Measurements from ENCODE around the gene AGPAT4. TPM values are rescaled to one million over a fixed set of nuclear protein-coding genes. Genes with fewer than 3 reads are reported as not detected.

The AGPAT4 gene
- total RNA-seq, 1 experiment from 2014 or later, result 0.07 TPM

GRCh38 chr6:161191671-161192070 is 82.2 kb downstream of the AGPAT4 start:
- H3K79me2 ChIP-seq (ENCODE audit: low read depth), result no peaks in the 10 kb centered on the region
- peaks cover 25% of the 10 kb centered on the region; the same call in 1 of the 2 replicates for H3K27me3 ChIP-seq (ENCODE audit: insufficient read depth, low read depth)
- CTCF ChIA-PET, result no interaction called here
- TF ChIP-seq EZH2 (IDR thresholded peaks at IDR 0.05; ENCODE audit: low read depth) (no peak), CTCF (conservative IDR thresholded peaks at IDR 0.05) (no peak)
- no peak overlapping the region for H3K4me2 ChIP-seq
- no peak overlapping the region for H3K4me3 ChIP-seq
- no TSS peak for BruUV-seq (replicated peaks)
- H3K9me3 ChIP-seq (ENCODE audit: insufficient read depth, low read depth), result no peaks in the 10 kb centered on the region
- no peaks in the 10 kb centered on the region for H3K36me3 ChIP-seq (ENCODE audit: low read depth)
- no peaks in the 10 kb centered on the region for H3K4me1 ChIP-seq (replicated peaks; ENCODE audit: insufficient read depth)
- no peaks in the 10 kb centered on the region; the same call in 1 of the 2 replicates for H3K9me2 ChIP-seq (ENCODE audit: insufficient read depth)
- intact Hi-C loops (cut with micrococcal nuclease; ENCODE audit: unreplicated experiment), result no loop called here
- H3F3A ChIP-seq (ENCODE audit: insufficient read depth, low read depth), result no peaks in the 10 kb centered on the region
- no peaks in the 10 kb centered on the region for H4K20me1 ChIP-seq (ENCODE audit: insufficient read depth)
- POLR2A ChIA-PET (ENCODE audit: unreplicated experiment), result no interaction called here
- H2AFZ ChIP-seq, result no peak overlapping the region
- no peak for DNase-seq
- H3K27ac ChIP-seq, result no peak overlapping the region

GRCh38 chr6:161191007-161191406 is 82.9 kb downstream of the AGPAT4 start:
- no peak for DNase-seq
- intact Hi-C loops (cut with micrococcal nuclease; ENCODE audit: unreplicated experiment), result no loop called here
- Histone ChIP-seq H3F3A (ENCODE audit: insufficient read depth, low read depth) (no peaks in the 10 kb centered on the region), H4K20me1 (ENCODE audit: insufficient read depth) (no peaks in the 10 kb centered on the region), H3K4me1 (replicated peaks; ENCODE audit: insufficient read depth) (no peaks in the 10 kb centered on the region), H3K9me3 (ENCODE audit: insufficient read depth, low read depth) (no peaks in the 10 kb centered on the region), H3K27ac (no peak overlapping the region), H3K4me2 (no peak overlapping the region), H2AFZ (no peak overlapping the region), H3K36me3 (ENCODE audit: low read depth) (no peaks in the 10 kb centered on the region), H3K4me3 (no peak overlapping the region), H3K27me3 (ENCODE audit: insufficient read depth, low read depth) (peaks cover 26% of the 10 kb centered on the region; the same call in 1 of the 2 replicates), H3K9me2 (ENCODE audit: insufficient read depth) (no peaks in the 10 kb centered on the region; the same call in 1 of the 2 replicates), H3K79me2 (ENCODE audit: low read depth) (no peaks in the 10 kb centered on the region)
- ChIA-PET POLR2A (ENCODE audit: unreplicated experiment) (no interaction called here), CTCF (no interaction called here)
- no TSS peak for BruUV-seq (replicated peaks)
- no peak for TF ChIP-seq EZH2 (IDR thresholded peaks at IDR 0.05; ENCODE audit: low read depth)
- TF ChIP-seq CTCF (conservative IDR thresholded peaks at IDR 0.05), result no peak

GRCh38 chr6:161189891-161190290 is 84.0 kb downstream of the AGPAT4 start:
- no peaks in the 10 kb centered on the region for H4K20me1 ChIP-seq (ENCODE audit: insufficient read depth)
- H3K79me2 ChIP-seq (ENCODE audit: low read depth), result no peaks in the 10 kb centered on the region
- H3K4me3 ChIP-seq, result no peak overlapping the region
- DNase-seq, result no peak
- no peaks in the 10 kb centered on the region for H3F3A ChIP-seq (ENCODE audit: insufficient read depth, low read depth)
- H3K4me2 ChIP-seq, result no peak overlapping the region
- no peak overlapping the region for H2AFZ ChIP-seq
- H3K27ac ChIP-seq, result no peak overlapping the region
- BruUV-seq (replicated peaks), result no TSS peak
- no peaks in the 10 kb centered on the region; the same call in 1 of the 2 replicates for H3K9me2 ChIP-seq (ENCODE audit: insufficient read depth)
- H3K36me3 ChIP-seq (ENCODE audit: low read depth), result no peaks in the 10 kb centered on the region
- CTCF ChIA-PET, result no interaction called here
- TF ChIP-seq CTCF (conservative IDR thresholded peaks at IDR 0.05) (no peak), EZH2 (IDR thresholded peaks at IDR 0.05; ENCODE audit: low read depth) (no peak)
- H3K4me1 ChIP-seq (replicated peaks; ENCODE audit: insufficient read depth), result no peaks in the 10 kb centered on the region
- no peaks in the 10 kb centered on the region for H3K9me3 ChIP-seq (ENCODE audit: insufficient read depth, low read depth)
- intact Hi-C loops (cut with micrococcal nuclease; ENCODE audit: unreplicated experiment), result no loop called here
- H3K27me3 ChIP-seq (ENCODE audit: insufficient read depth, low read depth), result peaks cover 22% of the 10 kb centered on the region; the same call in 1 of the 2 replicates
- POLR2A ChIA-PET (ENCODE audit: unreplicated experiment), result no interaction called here
